KMS-11 (cell line): ENCODE measurements around the gene URB1.
"Not testable (repeated sequence)": the region's sequence is repeated elsewhere in the genome, so short reads cannot be mapped to it uniquely, and the experiment has no call there.

Experiments
- H2AFZ ChIP-seq: fragments of 200-600 bp; sonication (generic); 2 replicates; pipeline ENCODE4 v1.6.1; 2016; ENCODE audit warnings: antibody characterized with exemption, mixed run types, low read depth
- H3K27ac ChIP-seq: fragments of 200-600 bp; sonication (generic); 2 replicates; pipeline ENCODE4 v1.6.1; 2016; ENCODE audit warnings: mild to moderate bottlenecking, mixed run types
- H3K27me3 ChIP-seq: fragments of 200-600 bp; sonication (generic); 2 replicates; pipeline ENCODE4 v1.6.1; 2017; ENCODE audit warnings: mild to moderate bottlenecking, low read depth, mixed run types, moderate library complexity; ENCODE audit not compliant: insufficient read depth
- H3K36me3 ChIP-seq: fragments of 200-600 bp; sonication (generic); 2 replicates; pipeline ENCODE4 v1.6.1; 2017; ENCODE audit warnings: mild to moderate bottlenecking, mixed run types; ENCODE audit not compliant: insufficient read depth
- H3K4me1 ChIP-seq: fragments of 200-600 bp; sonication (generic); 2 replicates; pipeline ENCODE4 v1.6.1; 2016; ENCODE audit warnings: mild to moderate bottlenecking, low read depth, mixed run types; ENCODE audit not compliant: poor library complexity, severe bottlenecking
- H3K4me2 ChIP-seq: fragments of 200-600 bp; sonication (generic); 2 replicates; pipeline ENCODE4 v1.7.0; 2016; ENCODE audit warnings: mild to moderate bottlenecking, mixed run types
- H3K4me3 ChIP-seq: fragments of 200-600 bp; sonication (generic); IDR thresholded peaks from 2 replicates; pipeline ENCODE4 v1.6.1; 2017; ENCODE audit warnings: low read depth, low read length, mixed read lengths; ENCODE audit not compliant: insufficient read depth
- H3K79me2 ChIP-seq: fragments of 200-600 bp; sonication (generic); 2 replicates; pipeline ENCODE4 v1.6.1; 2016; ENCODE audit warnings: low read depth, mixed run types; ENCODE audit not compliant: insufficient read depth
- H3K9ac ChIP-seq: fragments of 200-600 bp; sonication (generic); 2 replicates; pipeline ENCODE4 v1.6.1; 2016; ENCODE audit warnings: mild to moderate bottlenecking, mixed run types
- H4K20me1 ChIP-seq: fragments of 200-600 bp; sonication (generic); 2 replicates; pipeline ENCODE4 v1.6.1; 2016; ENCODE audit warnings: mild to moderate bottlenecking, mixed run types; ENCODE audit not compliant: insufficient read depth
- CTCF ChIP-seq: fragments of 200-600 bp; sonication (generic); conservative IDR thresholded peaks from 2 replicates; pipeline ENCODE4 v1.6.1; 2017; ENCODE audit warnings: low read depth, mild to moderate bottlenecking, antibody characterized with exemption, low read length, moderate library complexity, mixed read lengths

Gene URB1

GRCh38 chr21:32276671-32277070, 116.1 kb downstream of the URB1 start:
- Histone ChIP-seq H4K20me1 (no peaks in the 10 kb centered on the region), H3K4me1 (peaks cover 18% of the 10 kb centered on the region), H3K4me2 (no peak overlapping the region), H3K27me3 (no peaks in the 10 kb centered on the region), H3K36me3 (no peaks in the 10 kb centered on the region), H3K79me2 (peaks cover 25% of the 10 kb centered on the region), H3K9ac (no peak overlapping the region), H2AFZ (no peak overlapping the region), H3K4me3 (no peak overlapping the region), H3K27ac (no peak overlapping the region)
- no peak for TF ChIP-seq CTCF

GRCh38 chr21:32270748-32271147, 122.1 kb downstream of the URB1 start:
- H3K27me3 ChIP-seq, result no peaks in the 10 kb centered on the region
- no peak overlapping the region for H3K4me2 ChIP-seq
- H2AFZ ChIP-seq, result no peak overlapping the region
- no peaks in the 10 kb centered on the region for H3K4me1 ChIP-seq
- no peak overlapping the region for H3K27ac ChIP-seq
- H3K9ac ChIP-seq, result no peak overlapping the region
- no peaks in the 10 kb centered on the region for H4K20me1 ChIP-seq
- no peaks in the 10 kb centered on the region for H3K36me3 ChIP-seq
- no peak for TF ChIP-seq CTCF
- no peaks in the 10 kb centered on the region for H3K79me2 ChIP-seq
- H3K4me3 ChIP-seq, result no peak overlapping the region

- H3K9ac ChIP-seq, H3K27me3 ChIP-seq, H3K79me2 ChIP-seq, H3K36me3 ChIP-seq, H3K4me2 ChIP-seq, H3K27ac ChIP-seq, H3K4me3 ChIP-seq, H3K4me1 ChIP-seq, H4K20me1 ChIP-seq, H2AFZ ChIP-seq: not testable (repeated sequence)
These were observed 127.5 kb downstream of the URB1 start for GRCh38 chr21:32265321-32265720.

GRCh38 chr21:32261929-32262328, 130.9 kb downstream of the URB1 start:
- H4K20me1 ChIP-seq, result no peaks in the 10 kb centered on the region
- no peak for TF ChIP-seq CTCF
- no peaks in the 10 kb centered on the region for H3K4me1 ChIP-seq
- H2AFZ ChIP-seq, result no peak overlapping the region
- no peaks in the 10 kb centered on the region for H3K79me2 ChIP-seq
- no peak overlapping the region for H3K27ac ChIP-seq
- no peak overlapping the region for H3K4me2 ChIP-seq
- H3K4me3 ChIP-seq, result no peak overlapping the region
- H3K9ac ChIP-seq, result no peak overlapping the region
- H3K27me3 ChIP-seq, result no peaks in the 10 kb centered on the region
- H3K36me3 ChIP-seq, result no peaks in the 10 kb centered on the region
